Inflammatory macrophage treated with lipopolysaccharide for 4 hours (primary cell): ENCODE measurements around the gene IKZF3.
"Not testable (repeated sequence)": the region's sequence is repeated elsewhere in the genome, so short reads cannot be mapped to it uniquely, and the experiment has no call there.

Experiments
- DNase-seq: peaks from one replicate; pipeline ENCODE4 v3.0.0-alpha.2; 2020

Gene IKZF3

DNA sequence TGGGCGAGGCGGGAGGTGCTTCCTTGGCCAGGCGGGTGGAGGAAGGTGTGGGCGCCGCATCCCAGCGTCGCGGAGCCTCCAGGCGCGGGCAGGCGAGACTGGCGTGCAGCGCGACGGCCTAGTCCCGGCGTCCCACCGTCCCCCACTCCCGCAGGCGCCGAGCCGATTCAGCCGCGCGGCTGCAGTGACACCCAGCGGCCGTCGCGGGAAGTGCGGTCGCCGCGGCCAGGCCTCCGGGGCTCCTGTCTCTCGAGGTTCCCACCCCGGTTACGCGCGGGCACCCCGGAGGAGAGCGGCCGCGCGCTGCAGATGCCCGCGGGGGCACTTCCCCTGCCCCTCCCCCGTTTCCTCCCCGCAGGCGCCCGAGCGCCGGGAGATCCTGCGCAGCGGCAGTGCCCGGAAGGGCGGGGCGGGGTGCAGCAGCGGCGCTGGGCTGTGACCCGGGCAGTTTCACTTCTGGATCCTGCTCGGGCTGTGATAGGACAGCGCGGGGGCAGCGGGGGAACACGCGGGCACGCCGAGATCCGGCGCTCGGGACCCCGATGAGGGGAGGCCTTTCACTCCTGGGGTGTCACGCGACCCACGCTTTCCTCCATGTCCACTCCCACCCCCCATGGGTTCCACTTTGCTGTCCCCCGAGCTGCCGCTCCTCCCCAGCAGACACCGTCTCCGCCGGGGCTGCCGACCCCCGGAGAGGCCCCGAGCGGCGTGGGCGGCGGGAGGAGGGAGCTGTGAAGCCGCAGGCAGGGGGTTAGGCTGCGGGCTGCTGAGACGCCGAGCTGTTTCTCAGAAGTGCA is 109.8 kb downstream of the IKZF3 start:
- peak; percentile 97 for DNase-seq

DNA sequence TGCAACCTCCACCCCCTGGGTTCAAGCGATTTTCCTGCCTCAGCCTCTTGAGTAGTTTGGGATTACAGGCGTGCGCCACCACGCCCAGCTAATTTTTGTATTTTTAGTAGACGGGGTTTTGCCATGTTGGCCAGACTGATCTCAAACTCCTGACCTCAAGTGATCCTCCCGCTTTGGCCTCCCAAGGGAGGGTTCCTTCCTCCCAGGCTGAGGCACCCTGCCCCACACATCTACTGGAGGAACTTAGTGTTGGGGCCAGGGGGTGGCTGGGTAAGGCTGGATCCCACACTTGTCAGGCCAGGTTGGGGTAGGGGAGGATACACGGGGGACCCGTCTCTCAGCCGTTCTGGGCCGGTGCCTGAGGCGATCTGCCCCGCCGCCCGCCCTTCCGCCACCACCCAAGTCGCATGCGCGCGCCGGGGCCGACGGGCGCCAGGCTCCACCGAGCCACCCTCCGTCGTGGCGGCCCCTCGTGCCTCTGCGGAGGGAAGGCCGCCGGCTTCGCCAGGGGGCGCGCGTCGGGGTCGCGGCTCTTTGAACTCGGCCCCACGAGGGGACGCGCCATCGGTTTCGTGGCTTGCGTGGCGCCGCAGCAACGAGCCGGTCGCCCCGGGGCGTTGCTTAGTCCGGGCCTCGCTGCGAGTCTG is 110.5 kb downstream of the IKZF3 start:
- DNase-seq, result no peak

DNA sequence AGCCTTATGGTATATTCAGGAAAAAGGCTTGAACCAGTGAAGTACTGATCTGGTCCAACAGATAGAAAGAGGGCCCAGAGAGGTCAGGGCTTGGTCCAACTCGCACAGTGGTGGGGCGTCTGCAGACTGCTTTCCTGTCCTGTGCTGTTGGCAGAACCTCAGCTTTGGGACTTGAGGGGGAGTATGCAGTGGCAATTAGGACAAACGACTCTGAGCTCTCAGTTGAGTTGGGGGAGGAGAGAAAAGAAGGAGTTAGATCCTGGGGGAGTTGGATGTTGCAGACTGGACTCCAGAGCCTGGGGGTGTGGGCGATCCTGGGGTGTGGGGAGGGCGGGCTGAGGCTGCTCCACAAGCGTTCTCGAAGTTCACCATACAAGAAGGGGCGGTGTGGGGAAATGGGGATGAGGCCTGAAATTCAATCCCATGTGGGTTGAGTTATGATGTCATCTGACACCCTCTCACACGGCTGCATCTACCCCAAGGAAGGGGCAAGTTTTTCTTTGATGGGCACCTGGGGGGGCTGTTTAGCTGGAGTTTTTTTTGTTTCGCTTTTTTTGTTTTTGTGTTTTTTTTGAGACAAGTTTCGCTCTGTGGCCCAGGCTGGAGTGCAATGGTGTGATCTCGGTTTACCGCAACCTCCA is 111.8 kb downstream of the IKZF3 start:
- DNase-seq, result no peak

DNA sequence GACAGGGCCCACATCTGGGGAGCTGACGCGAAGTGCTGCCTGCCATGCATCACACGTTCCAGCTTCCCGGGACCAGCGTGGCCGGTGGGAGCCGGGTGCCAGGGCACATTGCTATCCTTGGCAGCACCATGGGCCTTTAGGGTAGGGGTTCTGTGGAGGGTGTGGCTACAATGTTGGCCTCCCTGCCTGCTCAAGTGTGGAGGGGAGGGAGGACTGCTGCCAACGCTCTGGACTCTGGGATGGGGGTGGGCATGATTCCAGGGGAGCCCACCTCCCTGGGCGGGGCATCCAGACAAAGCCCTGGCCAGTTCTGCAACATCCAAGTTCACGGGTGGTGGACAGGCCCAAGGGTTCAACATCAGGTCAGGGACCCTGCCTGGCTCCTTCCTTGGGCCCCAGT is 112.5 kb downstream of the IKZF3 start:
- DNase-seq, result no peak

DNA sequence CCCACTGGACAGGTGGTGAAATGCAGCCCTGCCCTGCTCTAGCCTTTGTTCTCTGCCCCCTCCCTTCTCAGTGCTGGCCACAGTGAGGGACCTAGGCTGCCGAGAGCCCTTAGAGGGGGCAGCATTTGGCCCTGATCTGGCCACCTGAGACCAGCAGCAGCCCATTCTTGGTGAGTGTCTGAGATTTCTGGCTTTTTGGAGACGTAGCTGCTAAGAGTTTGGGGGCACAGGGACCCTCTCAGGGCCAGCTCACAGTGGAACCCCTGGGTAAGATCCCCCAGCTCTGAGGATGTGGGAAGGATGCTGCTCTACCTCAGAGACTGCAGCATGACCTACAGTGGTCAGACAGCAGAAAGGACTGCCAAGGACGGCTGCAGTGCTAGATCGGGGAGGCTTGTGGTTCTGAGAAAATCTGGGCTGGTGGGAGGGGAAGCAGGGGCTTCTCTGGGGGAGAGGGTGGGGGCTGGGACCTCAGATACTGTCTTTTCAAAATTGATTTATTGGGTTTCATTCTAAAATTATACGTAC is 113.0 kb downstream of the IKZF3 start:
- no peak for DNase-seq

DNA sequence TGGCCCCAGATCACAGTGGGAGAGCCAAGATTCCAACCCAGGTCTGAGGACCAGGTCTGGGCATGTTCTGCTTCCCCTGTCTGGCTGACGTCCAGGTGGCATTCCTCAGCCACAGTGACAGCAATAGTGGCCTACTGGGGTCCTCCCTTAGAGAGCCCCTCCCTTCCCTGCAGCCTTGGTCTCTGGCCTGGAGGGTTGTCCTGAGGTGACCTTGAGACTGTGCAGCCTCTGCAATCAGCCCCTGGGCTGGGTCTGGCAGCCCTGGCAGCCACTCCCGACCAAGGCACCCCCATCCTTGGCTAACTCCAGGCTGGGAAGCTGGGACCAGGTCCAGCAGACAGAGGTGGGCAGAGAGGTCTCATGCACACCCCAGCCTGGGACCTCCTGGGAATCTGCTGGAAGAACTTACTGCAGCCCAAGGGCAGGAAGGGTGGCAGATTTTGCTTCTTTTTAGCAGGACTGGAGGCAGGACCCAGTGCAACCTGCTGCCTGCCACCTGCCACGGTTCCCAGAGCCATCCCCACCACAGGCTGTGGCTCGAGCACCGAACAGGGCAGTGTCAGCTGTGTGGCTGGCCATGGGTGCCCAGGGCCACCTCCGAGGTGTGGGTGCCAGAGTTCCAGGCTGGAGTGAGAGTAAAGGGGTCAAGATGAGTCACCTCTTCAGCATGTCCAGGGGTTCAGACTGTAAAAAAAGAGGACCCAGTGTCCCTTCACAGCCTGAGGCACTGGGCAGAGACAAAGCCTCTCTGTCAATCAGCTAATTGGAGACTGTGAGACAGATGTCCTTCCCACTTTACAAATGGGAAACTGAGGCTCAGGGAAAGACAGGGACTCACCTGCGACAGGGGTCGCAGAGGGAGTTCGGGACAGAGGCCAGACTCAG is 113.7 kb downstream of the IKZF3 start:
- DNase-seq, result no peak

DNA sequence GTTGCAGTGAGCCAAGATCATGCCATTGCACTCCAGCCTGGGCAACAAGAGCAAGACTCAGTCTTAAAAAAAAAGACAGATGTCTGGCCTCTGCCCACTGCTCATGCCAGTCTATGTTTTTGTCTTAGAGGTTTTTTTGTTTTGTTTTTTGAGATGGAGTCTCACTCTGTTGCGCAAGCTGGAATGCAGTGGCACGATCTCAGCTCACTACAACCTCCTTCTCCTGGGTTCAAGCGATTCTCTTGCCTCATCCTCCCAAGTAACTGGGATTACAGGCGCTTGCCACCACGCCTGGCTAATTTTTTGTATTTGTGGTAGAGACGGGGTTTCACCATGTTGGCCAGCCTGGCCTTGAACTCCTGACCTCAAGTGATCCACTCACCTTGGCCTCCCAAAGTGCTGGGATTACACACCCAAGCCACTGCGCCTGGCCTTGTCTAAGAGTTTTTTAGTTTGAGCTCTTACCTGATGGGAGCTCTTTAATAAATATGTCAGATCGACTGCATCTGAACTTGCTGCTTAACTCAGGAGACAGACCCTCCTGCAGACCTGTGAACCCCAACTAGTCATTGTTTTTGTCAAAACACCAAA is 115.6 kb downstream of the IKZF3 start:
- DNase-seq, result not testable (repeated sequence)

DNA sequence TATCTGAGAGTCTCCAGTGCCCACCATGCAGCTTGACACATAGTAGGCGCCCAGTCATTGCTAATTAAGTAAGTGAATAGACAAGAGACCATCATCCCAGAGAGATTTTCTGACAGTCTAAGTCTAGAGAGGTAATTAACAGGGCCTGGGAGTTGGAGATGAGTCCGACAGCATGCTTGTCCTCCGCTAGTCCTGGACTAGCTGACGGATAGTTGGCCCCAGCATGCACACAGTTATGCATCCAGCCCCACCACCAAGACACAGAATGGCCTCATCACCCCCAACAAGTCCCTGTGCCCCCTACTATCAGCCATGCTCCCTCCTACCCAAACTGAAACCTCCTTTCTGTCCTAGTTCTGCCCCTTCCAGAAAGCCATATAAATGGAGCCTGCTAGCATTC is 116.4 kb downstream of the IKZF3 start:
- no peak for DNase-seq

DNA sequence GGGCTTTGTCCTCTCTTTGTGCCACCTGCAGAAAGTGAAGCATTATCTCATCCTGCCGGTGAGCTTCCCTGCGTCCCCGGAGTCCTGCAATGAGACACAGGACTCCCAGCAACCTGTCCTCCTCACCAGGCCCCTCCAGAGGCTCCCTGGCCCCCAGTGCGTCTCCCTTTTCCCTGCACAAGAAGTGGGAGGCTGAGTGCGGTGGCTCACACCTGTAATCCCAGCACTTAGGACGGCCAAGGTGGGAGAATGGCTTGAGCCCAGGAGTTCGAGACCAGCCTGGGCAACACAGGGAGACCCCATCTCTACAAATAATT is 118.0 kb downstream of the IKZF3 start:
- no peak for DNase-seq

DNA sequence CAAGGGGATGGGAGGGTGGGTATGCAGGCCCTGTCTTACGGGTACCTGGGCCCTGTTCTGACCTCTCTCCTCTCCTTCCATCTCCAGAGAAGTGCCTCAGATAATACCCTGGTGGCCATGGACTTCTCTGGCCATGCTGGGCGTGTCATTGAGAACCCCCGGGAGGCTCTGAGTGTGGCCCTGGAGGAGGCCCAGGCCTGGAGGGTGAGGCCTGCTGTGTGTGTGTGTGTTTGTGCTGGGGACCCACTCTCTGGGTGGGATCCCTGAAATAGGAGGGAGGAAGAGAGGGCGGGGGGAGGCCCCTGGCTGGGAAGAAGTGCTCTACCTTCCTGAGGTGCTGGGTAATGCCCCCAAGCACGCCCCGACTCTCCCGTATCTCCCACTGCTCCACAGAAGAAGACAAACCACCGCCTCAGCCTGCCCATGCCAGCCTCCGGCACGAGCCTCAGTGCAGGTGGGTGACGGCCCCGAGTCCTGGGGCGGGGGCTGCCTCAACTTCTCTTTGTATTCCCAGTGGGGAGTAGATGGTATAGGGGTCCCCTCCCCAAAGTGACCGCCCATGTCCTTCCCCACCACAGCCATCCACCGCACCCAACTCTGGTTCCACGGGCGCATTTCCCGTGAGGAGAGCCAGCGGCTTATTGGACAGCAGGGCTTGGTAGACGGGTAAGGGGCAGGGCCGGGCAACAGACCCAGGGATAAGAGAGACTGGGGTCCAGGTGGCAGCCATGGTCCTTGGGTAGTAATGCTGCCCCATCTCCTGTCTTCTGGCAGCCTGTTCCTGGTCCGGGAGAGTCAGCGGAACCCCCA is 118.6 kb downstream of the IKZF3 start:
- no peak for DNase-seq

DNA sequence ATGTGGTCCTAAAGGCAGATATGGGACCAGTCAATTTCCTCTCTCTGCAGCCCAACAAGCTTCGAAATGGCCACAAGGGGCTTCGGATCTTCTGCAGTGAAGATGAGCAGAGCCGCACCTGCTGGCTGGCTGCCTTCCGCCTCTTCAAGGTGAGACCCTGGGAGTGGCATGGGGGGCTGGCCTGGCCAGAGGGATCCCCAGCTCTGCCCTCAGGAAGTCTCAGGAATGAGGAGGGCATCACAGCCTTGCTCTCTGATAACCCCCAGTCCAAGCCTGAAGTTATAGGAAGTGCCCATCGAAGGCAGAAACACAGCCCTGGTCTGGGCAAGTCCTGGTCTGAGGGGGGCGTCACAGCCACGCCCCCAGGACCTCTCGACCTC is 119.3 kb downstream of the IKZF3 start:
- no peak for DNase-seq

DNA sequence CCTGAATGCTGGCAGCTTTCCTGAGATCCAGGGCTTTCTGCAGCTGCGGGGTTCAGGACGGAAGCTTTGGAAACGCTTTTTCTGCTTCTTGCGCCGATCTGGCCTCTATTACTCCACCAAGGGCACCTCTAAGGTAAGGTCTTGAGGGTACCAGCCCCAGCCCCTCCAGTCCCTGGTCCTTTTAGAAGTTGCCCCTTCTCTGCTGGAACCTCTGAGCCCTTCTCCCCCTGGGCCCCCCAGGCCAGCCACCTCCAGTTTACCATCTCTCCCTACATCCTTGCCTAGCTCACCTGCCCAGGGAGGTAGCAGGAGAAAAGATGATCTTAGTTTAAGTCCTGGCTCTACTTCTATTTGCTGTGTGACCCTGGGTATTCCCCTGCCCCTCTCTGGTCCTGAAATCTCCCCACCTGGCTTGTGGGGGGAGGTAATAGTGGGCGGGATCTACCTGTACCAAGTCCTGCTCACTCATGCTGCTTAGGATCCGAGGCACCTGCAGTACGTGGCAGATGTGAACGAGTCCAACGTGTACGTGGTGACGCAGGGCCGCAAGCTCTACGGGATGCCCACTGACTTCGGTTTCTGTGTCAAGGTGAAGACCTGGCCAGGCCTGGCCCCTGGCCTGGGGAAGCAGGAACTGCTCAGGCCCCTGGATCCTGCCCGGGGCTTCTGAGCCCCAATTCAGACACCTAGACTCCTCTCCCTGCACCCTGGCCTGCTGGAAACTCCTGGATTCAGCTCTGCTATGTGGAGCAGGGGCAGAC is 119.9 kb downstream of the IKZF3 start:
- DNase-seq, result no peak

DNA sequence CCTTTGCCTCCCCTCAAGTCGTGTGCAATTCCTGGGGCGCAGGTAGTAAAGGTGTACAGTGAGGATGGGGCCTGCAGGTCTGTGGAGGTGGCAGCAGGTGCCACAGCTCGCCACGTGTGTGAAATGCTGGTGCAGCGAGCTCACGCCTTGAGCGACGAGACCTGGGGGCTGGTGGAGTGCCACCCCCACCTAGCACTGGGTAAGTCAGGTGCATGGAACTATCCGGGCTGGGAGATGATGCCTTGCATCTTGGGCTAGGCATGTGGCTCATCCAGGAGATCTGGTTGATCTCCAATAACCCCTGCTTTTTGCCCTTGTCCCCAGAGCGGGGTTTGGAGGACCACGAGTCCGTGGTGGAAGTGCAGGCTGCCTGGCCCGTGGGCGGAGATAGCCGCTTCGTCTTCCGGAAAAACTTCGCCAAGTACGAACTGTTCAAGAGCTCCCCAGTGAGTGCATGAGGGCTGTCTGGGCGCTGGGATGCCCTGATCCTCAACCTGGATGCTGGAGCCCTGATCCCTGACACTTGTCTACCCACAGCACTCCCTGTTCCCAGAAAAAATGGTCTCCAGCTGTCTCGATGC is 121.2 kb downstream of the IKZF3 start:
- no peak for DNase-seq

DNA sequence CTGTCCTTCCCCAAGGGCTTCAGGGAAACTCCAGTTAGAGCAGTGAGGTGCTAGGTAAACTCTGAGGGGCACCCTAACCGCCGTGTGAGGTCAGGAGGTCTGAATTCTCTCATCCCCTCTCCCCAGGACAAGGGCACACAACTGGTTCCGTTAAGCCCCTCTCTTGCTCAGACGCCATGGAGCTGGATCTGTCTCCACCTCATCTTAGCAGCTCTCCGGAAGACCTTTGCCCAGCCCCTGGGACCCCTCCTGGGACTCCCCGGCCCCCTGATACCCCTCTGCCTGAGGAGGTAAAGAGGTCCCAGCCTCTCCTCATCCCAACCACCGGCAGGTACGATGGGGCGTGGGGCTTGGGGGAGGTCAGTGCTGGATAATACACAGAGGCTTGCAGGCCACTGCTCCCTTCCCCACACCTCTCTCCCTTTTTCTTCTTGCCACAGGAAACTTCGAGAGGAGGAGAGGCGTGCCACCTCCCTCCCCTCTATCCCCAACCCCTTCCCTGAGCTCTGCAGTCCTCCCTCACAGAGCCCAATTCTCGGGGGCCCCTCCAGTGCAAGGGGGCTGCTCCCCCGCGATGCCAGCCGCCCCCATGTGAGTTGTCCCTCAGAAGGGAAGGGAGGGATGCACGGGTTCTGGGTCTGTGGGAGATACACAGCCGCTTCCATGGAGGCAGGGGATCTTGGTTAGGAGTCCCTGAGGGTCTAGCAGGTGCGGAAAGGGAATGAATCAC is 121.8 kb downstream of the IKZF3 start:
- DNase-seq, result no peak

DNA sequence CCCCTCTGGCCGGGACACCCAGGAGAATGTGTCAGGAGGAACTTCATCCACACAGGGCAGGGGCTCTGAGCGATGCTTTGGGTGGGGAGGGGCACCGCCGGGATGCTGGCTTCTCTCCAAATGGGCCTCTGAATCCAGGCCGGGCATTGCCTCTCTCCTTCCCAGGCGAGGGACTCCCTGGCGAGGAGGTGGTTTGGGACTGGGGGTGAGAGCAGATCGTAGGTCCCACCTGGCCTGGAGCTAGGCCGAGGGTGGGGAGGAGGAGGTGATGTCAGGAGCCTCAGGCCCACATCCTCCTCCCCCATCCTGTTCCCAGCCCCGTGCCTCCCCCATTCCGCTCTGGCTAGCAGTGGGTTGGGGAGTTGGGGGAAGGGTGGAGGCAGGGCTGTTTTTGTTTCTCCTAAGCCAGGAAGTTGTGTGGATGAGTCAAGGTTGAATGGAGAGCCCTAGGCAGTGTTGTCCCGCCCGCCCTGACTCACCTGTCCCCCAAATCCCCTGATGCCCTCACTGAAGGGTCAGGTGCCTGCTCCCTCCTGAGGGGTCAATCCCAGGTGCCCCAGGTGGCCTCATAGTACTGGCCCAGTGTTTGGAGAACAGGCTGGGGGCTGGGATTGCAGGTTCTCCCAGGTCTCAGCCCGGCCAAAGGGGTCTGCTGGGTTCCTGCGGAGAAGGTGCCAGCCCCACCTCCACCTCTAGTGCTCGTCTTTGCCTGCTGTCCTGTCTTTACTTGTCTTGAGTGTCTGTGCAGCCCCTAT is 123.6 kb downstream of the IKZF3 start:
- DNase-seq, result no peak

DNA sequence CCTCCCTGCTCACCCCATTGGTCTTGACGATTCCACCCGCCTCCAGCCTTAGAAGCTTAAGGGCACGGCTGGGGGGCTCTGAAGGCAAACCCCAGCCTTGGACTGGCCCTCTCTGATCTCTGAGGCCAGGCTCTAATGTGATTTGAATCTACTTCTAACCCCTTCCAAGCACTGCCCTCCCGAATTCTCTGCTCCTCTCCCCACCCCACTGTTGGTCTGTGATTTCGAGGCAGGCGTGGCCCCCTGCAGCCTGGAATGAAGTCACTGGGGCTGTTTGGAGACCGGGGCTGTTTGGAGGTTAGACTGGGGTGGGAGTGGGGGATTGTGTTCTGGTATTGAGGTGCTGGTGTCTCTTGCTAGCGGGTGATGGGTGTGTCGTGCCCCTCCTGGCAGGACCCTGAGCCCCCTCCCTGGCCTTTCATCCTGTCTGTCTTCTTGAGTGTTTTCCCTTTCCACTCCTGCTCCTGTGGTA is 124.2 kb downstream of the IKZF3 start:
- no peak for DNase-seq

DNA sequence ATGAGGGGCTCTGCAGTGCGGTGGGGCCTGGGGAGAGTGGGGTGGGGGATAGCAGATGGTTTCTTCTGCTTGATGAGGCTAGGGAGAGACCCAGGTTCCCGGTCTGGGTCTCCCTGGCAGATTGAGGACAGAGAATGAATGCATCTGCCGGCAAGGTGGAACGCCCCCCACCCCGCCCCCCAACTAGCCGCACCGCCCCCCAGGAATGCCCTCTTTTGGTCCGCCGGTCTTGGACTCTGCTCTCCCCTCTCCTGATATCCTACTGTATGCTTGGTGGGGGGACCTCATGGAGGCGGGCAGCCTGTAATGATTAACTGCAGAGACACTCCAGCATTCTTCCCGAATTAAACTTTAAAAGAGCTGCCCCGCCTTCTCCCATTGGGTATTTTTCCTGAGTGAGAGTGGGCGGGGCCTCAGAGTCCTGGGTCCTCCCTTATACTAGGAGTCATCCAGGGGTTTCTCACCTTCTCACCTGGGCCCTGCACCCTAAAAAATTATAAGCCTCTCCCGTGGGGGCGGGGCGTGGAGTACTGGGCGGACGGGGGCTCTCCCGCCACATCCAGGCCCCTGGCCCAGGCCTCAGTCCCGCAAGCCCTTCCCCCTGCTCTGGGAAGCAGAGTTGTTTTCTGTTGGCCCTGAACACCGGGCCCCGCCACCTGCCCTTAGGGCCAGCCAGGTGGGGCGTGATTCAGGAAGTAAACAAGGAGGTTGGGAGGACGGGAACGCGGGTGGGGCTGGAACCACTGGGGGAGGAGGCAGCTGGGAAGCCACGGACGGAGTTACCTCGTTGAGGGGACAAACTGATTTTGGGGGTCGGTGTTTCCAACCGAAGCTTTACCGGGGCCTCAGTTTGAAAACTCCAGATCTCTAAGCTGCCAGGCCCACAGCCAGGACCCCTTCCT is 124.9 kb downstream of the IKZF3 start:
- no peak for DNase-seq

DNA sequence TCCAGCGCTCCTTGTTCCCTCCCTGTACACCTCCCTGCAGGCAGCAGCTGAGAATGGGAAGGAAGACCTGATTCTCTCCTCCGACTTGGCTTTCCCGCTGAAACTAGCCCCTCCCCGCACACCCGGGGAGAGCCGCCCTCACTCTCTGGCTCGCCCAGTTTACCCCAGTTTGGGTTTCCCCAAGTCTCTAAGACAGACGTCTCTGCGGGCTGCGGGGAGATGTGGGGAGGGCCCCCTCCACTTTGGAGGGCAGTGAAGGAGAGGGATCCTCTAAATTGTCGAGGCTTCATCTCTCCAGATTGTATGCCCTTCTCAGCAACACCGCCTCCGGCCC is 125.6 kb downstream of the IKZF3 start:
- DNase-seq, result peak; percentile 4
